Astrocyte (in vitro differentiated cells and primary cell): ENCODE measurements around the gene GLRA3. TPM values are rescaled to one million over a fixed set of nuclear protein-coding genes. Genes with fewer than 3 reads are reported as not detected.

Experiments
- DNase-seq: peaks from one replicate; pipeline ENCODE4 v3.0.0-alpha.2; 2010; ENCODE audit warnings: low read depth
- FAIRE-seq: peaks from 2 replicates; lab custom pipeline; 2011; peaks lifted over from hg19 to GRCh38; lab: Jason Lieb, UNC
- H2AFZ ChIP-seq: 2 replicates; pipeline ENCODE4 v1.6.0; 2012; ENCODE audit warnings: low read depth, low read length, inconsistent platforms
- H3K27ac ChIP-seq: 2 replicates; pipeline ENCODE4 v1.5.1; 2011; ENCODE audit warnings: low read depth, low read length, inconsistent platforms
- H3K27me3 ChIP-seq: 2 replicates; pipeline ENCODE4 v1.6.0; 2011; ENCODE audit warnings: low read length, inconsistent platforms; ENCODE audit not compliant: insufficient read depth
- H3K36me3 ChIP-seq: 2 replicates; pipeline ENCODE4 v1.5.1; 2011; ENCODE audit warnings: low read length, inconsistent platforms; ENCODE audit not compliant: insufficient read depth
- H3K4me1 ChIP-seq: 2 replicates; pipeline ENCODE4 v1.5.1; 2011; ENCODE audit warnings: low read length, inconsistent platforms; ENCODE audit not compliant: insufficient read depth
- H3K4me2 ChIP-seq: 2 replicates; pipeline ENCODE4 v1.6.0; 2012; ENCODE audit warnings: low read length, inconsistent platforms
- H3K4me3 ChIP-seq: 2 replicates; pipeline ENCODE4 v1.5.1; 2011; ENCODE audit warnings: low read depth, mild to moderate bottlenecking, low read length, inconsistent platforms; ENCODE audit not compliant: insufficient read depth
- H3K79me2 ChIP-seq: 2 replicates; pipeline ENCODE4 v1.6.0; 2012; ENCODE audit warnings: mild to moderate bottlenecking, low read length, inconsistent platforms; ENCODE audit not compliant: insufficient read depth
- H3K9ac ChIP-seq: 2 replicates; pipeline ENCODE4 v1.6.0; 2012; ENCODE audit warnings: mild to moderate bottlenecking, low read length, inconsistent platforms
- H3K9me3 ChIP-seq: 2 replicates; pipeline ENCODE4 v1.5.1; 2012; ENCODE audit warnings: low read depth, mild to moderate bottlenecking, low read length, inconsistent platforms; ENCODE audit not compliant: insufficient read depth
- H4K20me1 ChIP-seq: 2 replicates; pipeline ENCODE4 v1.6.0; 2012; ENCODE audit warnings: low read length, inconsistent platforms; ENCODE audit not compliant: insufficient read depth
- H3K27ac Mint-ChIP-seq: one replicate; pipeline ENCODE4 v1.8.0; 2021; ENCODE audit warnings: mild to moderate bottlenecking, mixed read lengths; ENCODE audit not compliant: unreplicated experiment
- H3K27me3 Mint-ChIP-seq: one replicate; pipeline ENCODE4 v1.8.0; 2021; ENCODE audit warnings: low read depth, mixed read lengths; ENCODE audit not compliant: unreplicated experiment
- H3K36me3 Mint-ChIP-seq: one replicate; pipeline ENCODE4 v1.8.0; 2021; ENCODE audit warnings: low read depth, mixed read lengths; ENCODE audit not compliant: unreplicated experiment
- H3K4me1 Mint-ChIP-seq: one replicate; pipeline ENCODE4 v1.8.0; 2021; ENCODE audit warnings: low read depth, mixed read lengths; ENCODE audit not compliant: unreplicated experiment
- H3K4me3 Mint-ChIP-seq: one replicate; pipeline ENCODE4 v1.8.0; 2021; ENCODE audit warnings: mild to moderate bottlenecking, moderate library complexity, mixed read lengths; ENCODE audit not compliant: unreplicated experiment
- H3K9me3 Mint-ChIP-seq: one replicate; pipeline ENCODE4 v1.8.0; 2021; ENCODE audit warnings: mild to moderate bottlenecking, mixed read lengths; ENCODE audit not compliant: unreplicated experiment
- EZH2 ChIP-seq: IDR thresholded peaks from 2 replicates; pipeline ENCODE4 v1.6.1; 2012; ENCODE audit warnings: mild to moderate bottlenecking, low read length, inconsistent platforms; ENCODE audit not compliant: insufficient read depth
- total RNA-seq: library from RNA; stranded (reverse); gene quantifications from 2 replicates; pipeline ENCODE4 v1.2.1, GENCODE V29; 2021
- TF ChIP-seq, protein P1 (sequence below): IDR thresholded peaks from 2 replicates; pipeline ENCODE4 v1.5.1; 2011; ENCODE audit warnings: low read depth, mild to moderate bottlenecking, inconsistent platforms, low read length, moderate library complexity; ENCODE audit not compliant: insufficient read depth

GLRA3 gene
- total RNA-seq, 1 donor from 2014 or later, result not detected

- no peak overlapping the region for H2AFZ ChIP-seq
- Mint-ChIP-seq H3K27ac (no peak overlapping the region), H3K4me1 (peaks cover 8% of the 10 kb centered on the region), H3K36me3 (no peaks in the 10 kb centered on the region), H3K9me3 (peaks cover 15% of the 10 kb centered on the region), H3K27me3 (no peaks in the 10 kb centered on the region), H3K4me3 (no peak overlapping the region)
- no peak overlapping the region for H3K27ac ChIP-seq
- peaks cover 3% of the 10 kb centered on the region for H3K9me3 ChIP-seq
- no peak for FAIRE-seq
- no peak overlapping the region for H3K4me3 ChIP-seq
- H3K4me2 ChIP-seq, result no peak overlapping the region
- DNase-seq, result no peak
- H3K27me3 ChIP-seq, result no peaks in the 10 kb centered on the region
- H3K36me3 ChIP-seq, result no peaks in the 10 kb centered on the region
- TF ChIP-seq EZH2, result no peak
- TF ChIP-seq, protein P1, sequence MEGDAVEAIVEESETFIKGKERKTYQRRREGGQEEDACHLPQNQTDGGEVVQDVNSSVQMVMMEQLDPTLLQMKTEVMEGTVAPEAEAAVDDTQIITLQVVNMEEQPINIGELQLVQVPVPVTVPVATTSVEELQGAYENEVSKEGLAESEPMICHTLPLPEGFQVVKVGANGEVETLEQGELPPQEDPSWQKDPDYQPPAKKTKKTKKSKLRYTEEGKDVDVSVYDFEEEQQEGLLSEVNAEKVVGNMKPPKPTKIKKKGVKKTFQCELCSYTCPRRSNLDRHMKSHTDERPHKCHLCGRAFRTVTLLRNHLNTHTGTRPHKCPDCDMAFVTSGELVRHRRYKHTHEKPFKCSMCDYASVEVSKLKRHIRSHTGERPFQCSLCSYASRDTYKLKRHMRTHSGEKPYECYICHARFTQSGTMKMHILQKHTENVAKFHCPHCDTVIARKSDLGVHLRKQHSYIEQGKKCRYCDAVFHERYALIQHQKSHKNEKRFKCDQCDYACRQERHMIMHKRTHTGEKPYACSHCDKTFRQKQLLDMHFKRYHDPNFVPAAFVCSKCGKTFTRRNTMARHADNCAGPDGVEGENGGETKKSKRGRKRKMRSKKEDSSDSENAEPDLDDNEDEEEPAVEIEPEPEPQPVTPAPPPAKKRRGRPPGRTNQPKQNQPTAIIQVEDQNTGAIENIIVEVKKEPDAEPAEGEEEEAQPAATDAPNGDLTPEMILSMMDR, result no peak
- H3K4me1 ChIP-seq, result no peaks in the 10 kb centered on the region
- H3K79me2 ChIP-seq, result no peaks in the 10 kb centered on the region
- H4K20me1 ChIP-seq, result no peaks in the 10 kb centered on the region
- H3K9ac ChIP-seq, result no peak overlapping the region
These were observed 40.3 kb upstream of the GLRA3 start for GRCh38 chr4:174869339-174869738.

GRCh38 chr4:174867903-174868302, 38.9 kb upstream of the GLRA3 start:
- DNase-seq, result no peak
- H3K27me3 Mint-ChIP-seq, result no peaks in the 10 kb centered on the region

DNA sequence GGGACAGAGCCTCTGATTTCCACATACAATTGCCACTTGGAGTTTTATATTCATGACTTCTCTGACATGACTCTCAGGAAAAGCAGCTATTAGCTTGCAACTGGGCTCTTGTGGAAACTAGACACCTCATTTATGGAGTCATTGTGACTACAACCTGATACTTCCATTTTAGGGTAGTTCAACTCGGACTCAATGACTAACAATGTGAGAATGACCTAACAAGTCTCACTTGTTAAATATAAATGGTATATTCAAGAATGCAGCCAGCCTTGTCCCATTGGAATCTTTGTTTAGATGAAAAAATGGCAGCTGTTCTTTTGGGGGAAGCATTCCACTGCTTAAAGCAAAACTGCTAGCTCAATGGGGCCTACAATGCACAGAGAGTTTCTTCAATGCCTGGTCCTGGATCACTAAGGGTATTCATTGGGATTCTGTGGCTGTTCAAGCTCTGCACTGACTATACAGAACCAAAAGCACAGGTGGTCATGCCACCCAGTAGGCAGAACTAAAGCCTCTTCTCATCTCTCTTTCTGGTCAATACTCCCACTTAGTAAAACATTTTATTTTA, 36.5 kb upstream of the GLRA3 start:
- no peak for FAIRE-seq
- Mint-ChIP-seq H3K36me3 (no peaks in the 10 kb centered on the region), H3K4me1 (peaks cover 5% of the 10 kb centered on the region)

More at GRCh38 chr4:174867903-174868302, 38.9 kb upstream of the GLRA3 start:
- H3K4me1 ChIP-seq, result no peaks in the 10 kb centered on the region
- H3K27me3 ChIP-seq, result no peaks in the 10 kb centered on the region
- Mint-ChIP-seq H3K9me3 (peaks cover 15% of the 10 kb centered on the region), H3K36me3 (no peaks in the 10 kb centered on the region), H3K27ac (no peak overlapping the region), H3K4me1 (peaks cover 8% of the 10 kb centered on the region), H3K4me3 (no peak overlapping the region)
- H3K9me3 ChIP-seq, result peaks cover 3% of the 10 kb centered on the region
- no peak overlapping the region for H3K9ac ChIP-seq
- H3K4me3 ChIP-seq, result no peak overlapping the region
- H3K79me2 ChIP-seq, result no peaks in the 10 kb centered on the region
- no peak overlapping the region for H3K27ac ChIP-seq
- FAIRE-seq, result no peak
- H3K36me3 ChIP-seq, result no peaks in the 10 kb centered on the region
- H2AFZ ChIP-seq, result no peak overlapping the region
- no peaks in the 10 kb centered on the region for H4K20me1 ChIP-seq
- no peak overlapping the region for H3K4me2 ChIP-seq
- TF ChIP-seq EZH2, result no peak
- TF ChIP-seq, protein P1, result no peak

More for the DNA sequence above, 36.5 kb upstream of the GLRA3 start:
- H3K4me2 ChIP-seq, result no peak overlapping the region
- no peak overlapping the region for H2AFZ ChIP-seq
- no peaks in the 10 kb centered on the region for H3K4me1 ChIP-seq
- no peak overlapping the region for H3K9ac ChIP-seq
- H3K27me3 Mint-ChIP-seq, result no peaks in the 10 kb centered on the region
- H3K4me3 ChIP-seq, result no peak overlapping the region
- no peak for TF ChIP-seq EZH2
- TF ChIP-seq, protein P1, result no peak
- H3K27ac Mint-ChIP-seq, result no peak overlapping the region
- peaks cover 13% of the 10 kb centered on the region for H3K9me3 Mint-ChIP-seq
- H4K20me1 ChIP-seq, result no peaks in the 10 kb centered on the region
- DNase-seq, result no peak
- no peak overlapping the region for H3K4me3 Mint-ChIP-seq
- no peaks in the 10 kb centered on the region for H3K79me2 ChIP-seq
- peaks cover 3% of the 10 kb centered on the region for H3K9me3 ChIP-seq
- H3K36me3 ChIP-seq, result no peaks in the 10 kb centered on the region
- no peaks in the 10 kb centered on the region for H3K27me3 ChIP-seq
- H3K27ac ChIP-seq, result no peak overlapping the region
